Chondrocyte (in vitro differentiated cells): Measurements from ENCODE around the gene PRPF38A. TPM values are rescaled to one million over a fixed set of nuclear protein-coding genes. Genes with fewer than 3 reads are reported as not detected.

Experiments used
- DNase-seq: peaks from one replicate; pipeline ENCODE4 v3.0.0; 2021; ENCODE audit warnings: mixed read lengths, low spot score
- H3K27ac Mint-ChIP-seq: one replicate; pipeline ENCODE4 v1.8.0; 2021; ENCODE audit warnings: mild to moderate bottlenecking, moderate library complexity, mixed read lengths; ENCODE audit not compliant: unreplicated experiment
- H3K27me3 Mint-ChIP-seq: 2 replicates; pipeline ENCODE4 v1.8.0; 2021; ENCODE audit warnings: low read depth, mixed read lengths
- H3K36me3 Mint-ChIP-seq: 2 replicates; pipeline ENCODE4 v1.8.0; 2021; ENCODE audit warnings: low read depth, mixed read lengths
- H3K4me1 Mint-ChIP-seq: 2 replicates; pipeline ENCODE4 v1.8.0; 2021; ENCODE audit warnings: low read depth, mild to moderate bottlenecking, mixed read lengths
- H3K4me3 Mint-ChIP-seq: one replicate; pipeline ENCODE4 v1.8.0; 2021; ENCODE audit warnings: mild to moderate bottlenecking, moderate library complexity, mixed read lengths; ENCODE audit not compliant: unreplicated experiment
- H3K9me3 Mint-ChIP-seq: 2 replicates; pipeline ENCODE4 v1.8.0; 2021; ENCODE audit warnings: low read depth, mixed read lengths
- total RNA-seq: library from RNA; stranded (reverse); gene quantifications from 3 replicates; pipeline ENCODE4 v1.2.1, GENCODE V29; 2021
- TF ChIP-seq, protein P1 (sequence below): fragments of 200-600 bp; sonication (generic); IDR thresholded peaks from 2 replicates; pipeline ENCODE4 v1.5.0; 2021; ENCODE audit warnings: antibody characterized with exemption, mild to moderate bottlenecking, moderate library complexity

PRPF38A gene
- total RNA-seq, 1 donor from 2014 or later: 26.1 TPM

DNA sequence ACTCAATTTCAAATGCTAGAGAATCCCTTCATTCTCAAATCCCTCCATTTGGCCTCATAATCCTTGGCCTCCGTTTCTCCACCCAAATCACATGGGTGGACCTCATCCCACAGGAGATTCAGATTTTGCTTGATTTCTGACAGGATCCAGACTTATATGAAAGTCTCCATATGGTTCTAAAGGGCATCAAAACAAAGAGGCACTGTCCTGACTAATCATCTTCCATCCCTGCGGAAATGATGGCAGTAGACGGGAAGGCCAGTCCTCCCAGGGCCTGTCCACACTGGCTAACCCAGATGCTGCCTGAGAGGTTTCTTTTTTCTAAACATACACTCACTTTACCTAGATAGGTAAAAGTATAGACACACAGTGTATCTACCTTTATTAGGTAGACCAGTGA is 19.0 kb upstream of the PRPF38A start:
- Mint-ChIP-seq H3K27ac (no peak overlapping the region), H3K27me3 (no peaks in the 10 kb centered on the region), H3K4me3 (no peak overlapping the region), H3K9me3 (no peaks in the 10 kb centered on the region), H3K4me1 (no peaks in the 10 kb centered on the region), H3K36me3 (peaks cover 2% of the 10 kb centered on the region)
- TF ChIP-seq, protein P1, sequence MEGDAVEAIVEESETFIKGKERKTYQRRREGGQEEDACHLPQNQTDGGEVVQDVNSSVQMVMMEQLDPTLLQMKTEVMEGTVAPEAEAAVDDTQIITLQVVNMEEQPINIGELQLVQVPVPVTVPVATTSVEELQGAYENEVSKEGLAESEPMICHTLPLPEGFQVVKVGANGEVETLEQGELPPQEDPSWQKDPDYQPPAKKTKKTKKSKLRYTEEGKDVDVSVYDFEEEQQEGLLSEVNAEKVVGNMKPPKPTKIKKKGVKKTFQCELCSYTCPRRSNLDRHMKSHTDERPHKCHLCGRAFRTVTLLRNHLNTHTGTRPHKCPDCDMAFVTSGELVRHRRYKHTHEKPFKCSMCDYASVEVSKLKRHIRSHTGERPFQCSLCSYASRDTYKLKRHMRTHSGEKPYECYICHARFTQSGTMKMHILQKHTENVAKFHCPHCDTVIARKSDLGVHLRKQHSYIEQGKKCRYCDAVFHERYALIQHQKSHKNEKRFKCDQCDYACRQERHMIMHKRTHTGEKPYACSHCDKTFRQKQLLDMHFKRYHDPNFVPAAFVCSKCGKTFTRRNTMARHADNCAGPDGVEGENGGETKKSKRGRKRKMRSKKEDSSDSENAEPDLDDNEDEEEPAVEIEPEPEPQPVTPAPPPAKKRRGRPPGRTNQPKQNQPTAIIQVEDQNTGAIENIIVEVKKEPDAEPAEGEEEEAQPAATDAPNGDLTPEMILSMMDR: no peak
- DNase-seq: no peak

DNA sequence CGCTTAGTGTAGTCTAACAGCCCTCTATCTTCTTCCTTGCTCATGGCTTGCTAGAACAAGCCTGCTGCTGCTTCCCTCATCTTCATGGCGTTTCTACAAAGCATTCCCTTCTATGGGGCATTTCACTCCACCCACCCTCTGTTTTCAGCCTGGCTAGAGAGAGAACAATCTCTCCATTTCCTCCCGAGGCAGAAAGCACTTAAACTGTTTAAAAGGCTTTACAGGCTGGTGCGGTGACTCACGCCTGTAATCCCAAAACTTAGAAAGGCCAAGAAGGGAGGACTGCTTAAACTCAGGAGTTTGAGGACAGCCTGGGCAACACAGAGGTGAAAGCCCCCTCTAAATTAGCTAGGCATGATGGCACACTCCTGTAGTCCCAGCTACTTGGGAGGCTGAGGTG is 17.9 kb upstream of the PRPF38A start:
- Mint-ChIP-seq H3K9me3 (no peaks in the 10 kb centered on the region), H3K36me3 (peaks cover 2% of the 10 kb centered on the region), H3K27ac (no peak overlapping the region), H3K4me1 (no peaks in the 10 kb centered on the region), H3K27me3 (no peaks in the 10 kb centered on the region), H3K4me3 (no peak overlapping the region)
- no peak for DNase-seq
- TF ChIP-seq, protein P1: no peak

DNA sequence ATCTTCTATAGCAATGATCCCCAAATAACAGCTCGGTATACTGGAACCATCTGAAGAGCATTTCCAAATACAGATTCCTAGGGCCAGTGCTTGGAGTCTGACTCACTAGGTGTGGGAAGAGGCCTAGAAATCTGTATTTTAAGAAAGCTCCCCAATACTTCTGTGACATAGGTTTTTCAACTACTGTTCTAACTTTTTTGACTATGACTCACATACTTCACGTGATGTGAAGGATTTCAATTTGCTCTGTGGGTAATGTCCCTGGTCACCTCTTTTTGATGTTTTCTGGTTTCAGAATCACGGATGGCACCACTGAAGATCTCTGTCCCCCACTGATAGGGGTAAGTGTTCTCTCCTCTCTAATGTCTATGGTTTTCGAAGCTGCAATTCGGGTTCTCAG is 11.2 kb upstream of the PRPF38A start:
- Mint-ChIP-seq H3K4me1 (no peaks in the 10 kb centered on the region), H3K4me3 (no peak overlapping the region)

DNA sequence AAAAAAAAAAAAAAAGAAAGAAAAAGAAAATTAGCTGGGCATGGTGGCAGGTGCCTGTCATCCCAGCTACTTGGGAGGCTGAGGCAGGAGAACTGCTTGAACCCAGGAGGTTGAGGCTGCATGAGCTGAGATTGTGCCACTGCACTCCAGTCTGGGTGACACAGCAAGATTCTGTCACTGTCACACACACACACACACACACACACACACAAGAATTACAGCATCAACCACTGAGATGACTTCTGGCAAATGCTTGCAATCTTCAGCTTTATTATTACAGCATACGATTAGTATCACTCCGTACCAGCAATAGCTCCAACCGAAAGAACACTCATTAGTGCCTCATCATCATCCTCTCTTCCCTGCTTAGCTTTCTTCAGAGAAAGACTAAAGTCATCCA is 4.8 kb upstream of the PRPF38A start:
- TF ChIP-seq, protein P1: no peak
- Mint-ChIP-seq H3K27ac (no peak overlapping the region), H3K4me3 (no peak overlapping the region), H3K27me3 (no peaks in the 10 kb centered on the region), H3K9me3 (no peaks in the 10 kb centered on the region), H3K36me3 (no peaks in the 10 kb centered on the region), H3K4me1 (peaks cover 10% of the 10 kb centered on the region)
- DNase-seq: no peak

More for the DNA sequence above, 11.2 kb upstream of the PRPF38A start:
- TF ChIP-seq, protein P1: no peak
- Mint-ChIP-seq H3K36me3 (no peaks in the 10 kb centered on the region), H3K9me3 (no peaks in the 10 kb centered on the region), H3K27ac (no peak overlapping the region), H3K27me3 (no peaks in the 10 kb centered on the region)
- no peak for DNase-seq

DNA sequence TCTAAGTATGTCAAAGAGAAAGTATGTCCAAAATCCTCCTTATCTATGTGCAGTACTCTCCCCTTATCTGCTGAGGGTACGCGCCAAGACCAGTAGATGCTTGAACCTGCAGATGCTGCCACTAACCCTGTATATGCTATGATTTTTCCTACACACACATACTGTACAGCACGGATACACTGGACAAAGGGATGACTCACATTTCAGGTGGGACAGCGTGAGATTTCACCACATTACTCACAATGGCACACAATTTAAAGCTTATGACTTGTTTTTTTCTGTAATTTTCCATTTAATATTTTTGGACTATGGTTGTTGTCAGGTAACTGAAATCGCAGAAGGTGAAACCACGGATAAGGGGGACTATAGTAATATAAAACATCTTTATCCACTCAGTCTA is 4.3 kb upstream of the PRPF38A start:
- H3K27ac Mint-ChIP-seq: no peak overlapping the region
- TF ChIP-seq, protein P1: no peak
- no peaks in the 10 kb centered on the region for H3K9me3 Mint-ChIP-seq
- peaks cover 10% of the 10 kb centered on the region for H3K4me1 Mint-ChIP-seq
- H3K36me3 Mint-ChIP-seq: no peaks in the 10 kb centered on the region
- H3K4me3 Mint-ChIP-seq: no peak overlapping the region
- no peak for DNase-seq
- H3K27me3 Mint-ChIP-seq: no peaks in the 10 kb centered on the region
